ENCODE results near the gene JAG1.

Gene JAG1

GRCh38 chr20:10667560-10668167, 6.1 kb downstream of the JAG1 start:
- H3K4me3 ChIP-seq (ENCODE audit: low read depth, low read length), result no peak overlapping the region

GRCh38 chr20:10667077-10667401, 6.8 kb downstream of the JAG1 start:
- no peak for TF ChIP-seq CTCF (IDR thresholded peaks at IDR 0.05; ENCODE audit: low read depth, low read length)
- H3K4me3 ChIP-seq (ENCODE audit: low read depth, low read length), result no peak overlapping the region

More at GRCh38 chr20:10667560-10668167, 6.1 kb downstream of the JAG1 start:
- no peak for TF ChIP-seq CTCF (IDR thresholded peaks at IDR 0.05; ENCODE audit: low read depth, low read length)

GRCh38 chr20:10666221-10667076, 7.3 kb downstream of the JAG1 start:
- H3K4me3 ChIP-seq (ENCODE audit: low read depth, low read length), result no peak overlapping the region
- no peak for TF ChIP-seq CTCF (IDR thresholded peaks at IDR 0.05; ENCODE audit: low read depth, low read length)

GRCh38 chr20:10665791-10666190, 8.0 kb downstream of the JAG1 start:
- H3K4me3 ChIP-seq (ENCODE audit: low read depth, low read length), result no peak overlapping the region
- TF ChIP-seq CTCF (IDR thresholded peaks at IDR 0.05; ENCODE audit: low read depth, low read length), result no peak

GRCh38 chr20:10665027-10665561, 8.7 kb downstream of the JAG1 start:
- H3K4me3 ChIP-seq (ENCODE audit: low read depth, low read length), result no peak overlapping the region
- no peak for TF ChIP-seq CTCF (IDR thresholded peaks at IDR 0.05; ENCODE audit: low read depth, low read length)

GRCh38 chr20:10663756-10664155, 10.0 kb downstream of the JAG1 start:
- no peak for TF ChIP-seq CTCF (IDR thresholded peaks at IDR 0.05; ENCODE audit: low read depth, low read length)
- no peak overlapping the region for H3K4me3 ChIP-seq (ENCODE audit: low read depth, low read length)
